Transverse colon (tissue), 3 donors: Measurements from ENCODE around the gene FER.

Experiments used
- CTCF ChIP-seq, 5 experiments: fragments of 200-600 bp in 3 of 5; fragments of 450-650 bp in 2 of 5; sonication (generic) in 3 of 5; IDR thresholded peaks; 1 replicate in 2 of 5; 2 replicates in 3 of 5; pipeline ENCODE4 v1.5.1; 2016 to 2017; ENCODE audit warnings: antibody characterized with exemption in 5 of 5, inconsistent platforms in 3 of 5, mild to moderate bottlenecking in 2 of 5, moderate library complexity in 1 of 5
- EP300 ChIP-seq: sonication (generic); formaldehyde crosslinking; IDR thresholded peaks from one replicate; pipeline ENCODE4 v1.6.1; 2017; ENCODE audit warnings: antibody characterized with exemption, low read depth

DNA sequence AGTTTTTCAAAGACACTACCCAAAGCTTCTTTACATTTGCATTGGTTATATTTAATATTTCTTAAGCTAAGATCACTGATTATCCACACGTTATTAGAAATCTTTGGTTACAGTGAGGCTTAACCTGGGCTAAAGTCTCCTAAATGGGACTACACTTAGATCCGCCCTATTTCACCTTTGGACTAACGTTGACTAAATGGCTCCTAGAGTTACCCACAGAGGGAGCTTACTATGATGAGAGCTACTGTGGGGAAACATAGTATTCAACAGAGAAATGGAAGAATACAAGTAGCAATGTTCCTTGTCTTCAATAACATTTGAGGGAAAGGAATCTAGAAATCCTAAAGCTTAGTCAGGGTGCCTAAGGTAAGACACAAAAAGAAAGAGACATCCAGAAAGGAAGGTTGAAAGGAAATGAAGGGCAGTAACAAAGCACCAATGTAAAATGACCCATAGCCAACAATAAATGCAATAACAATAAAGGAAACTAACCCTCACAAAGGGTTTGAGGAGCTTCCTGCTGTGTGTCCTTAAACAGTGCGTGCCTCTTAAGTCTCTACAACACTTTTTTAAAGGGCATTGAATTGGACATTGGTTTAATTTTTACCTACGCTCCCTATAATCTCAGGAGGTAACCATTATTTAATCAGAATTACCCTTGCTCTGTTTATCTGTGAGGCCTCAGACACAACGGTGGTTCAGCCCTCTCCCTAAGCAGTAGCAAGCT is 445.0 kb downstream of the FER start:
- TF ChIP-seq CTCF (IDR thresholded peaks at IDR 0.05) (no peak), EP300 (no peak)
